Uterus (tissue), 4 donors: ENCODE measurements around the gene PNO1. TPM values are rescaled to one million over a fixed set of nuclear protein-coding genes. Genes with fewer than 3 reads are reported as not detected.

ENCODE experiments used
- DNase-seq, 2 donors: peaks; one replicate each; pipeline ENCODE4 v3.0.0-alpha.2; 2019 to 2020
- H3K27ac ChIP-seq, 2 donors: fragments of 200-600 bp; sonication (generic); 1 replicate in 1 of 2; 2 replicates in 1 of 2; pipeline ENCODE4 v1.5.1; 2016 to 2018
- H3K27me3 ChIP-seq, 2 donors: fragments of 200-600 bp; sonication (generic); one replicate each; pipeline ENCODE4 v1.5.1; 2018 to 2019; ENCODE audit warnings: control low read depth in 1 of 2
- H3K36me3 ChIP-seq, 2 donors: fragments of 200-600 bp; sonication (generic); one replicate each; pipeline ENCODE4 v1.5.1; 2019; ENCODE audit warnings: control low read depth in 1 of 2
- H3K4me1 ChIP-seq, 2 donors: fragments of 200-600 bp; sonication (generic); one replicate each; pipeline ENCODE4 v1.5.1; 2018 to 2019; ENCODE audit warnings: control low read depth in 1 of 2
- H3K4me3 ChIP-seq, 2 donors: fragments of 200-600 bp; sonication (generic); 1 replicate in 1 of 2; 2 replicates in 1 of 2; pipeline ENCODE4 v1.5.1; 2018 to 2019; ENCODE audit warnings: mild to moderate bottlenecking in 1 of 2
- H3K9me3 ChIP-seq, 2 donors: fragments of 200-600 bp; sonication (generic); one replicate each; pipeline ENCODE4 v1.5.1; 2019; ENCODE audit warnings: control low read depth in 1 of 2
- POLR2A ChIP-seq, 2 donors: fragments of 450-650 bp; IDR thresholded peaks; one replicate each; pipeline ENCODE4 v1.6.1; 2016; ENCODE audit warnings: antibody characterized with exemption in 2 of 2, mild to moderate bottlenecking in 1 of 2, moderate library complexity in 1 of 2
- intact Hi-C: fragments of 100-400 bp; cut with DNase I; formaldehyde crosslinking; loops from one replicate; pipeline ENCODE4 v1.15.1; 2023; ENCODE audit warnings: low total_unique reads
- total RNA-seq, 4 donors: library from RNA; depleted of rRNA in 3 of 4; stranded (reverse); fragments of >200 nt in 3 of 4; gene quantifications; one replicate each; pipeline versions ENCODE4 v1.1.0 to v1.2.4, GENCODE V29; 2014 to 2023
- TF ChIP-seq, protein P1 (sequence below), 4 experiments: fragments of 200-600 bp in 2 of 4; fragments of 450-650 bp in 2 of 4; sonication (generic) in 2 of 4; IDR thresholded peaks; one replicate each; pipeline ENCODE4 v1.5.1; 2016 to 2019; ENCODE audit warnings: antibody characterized with exemption in 4 of 4, mild to moderate bottlenecking in 2 of 4, moderate library complexity in 1 of 4
- donor health status: DM: yes; HTN: yes; CAD: no.

The PNO1 gene
- total RNA-seq, 4 donors from 2014 or later, result 7.6 to 15.8 (median 12.2) TPM

DNA sequence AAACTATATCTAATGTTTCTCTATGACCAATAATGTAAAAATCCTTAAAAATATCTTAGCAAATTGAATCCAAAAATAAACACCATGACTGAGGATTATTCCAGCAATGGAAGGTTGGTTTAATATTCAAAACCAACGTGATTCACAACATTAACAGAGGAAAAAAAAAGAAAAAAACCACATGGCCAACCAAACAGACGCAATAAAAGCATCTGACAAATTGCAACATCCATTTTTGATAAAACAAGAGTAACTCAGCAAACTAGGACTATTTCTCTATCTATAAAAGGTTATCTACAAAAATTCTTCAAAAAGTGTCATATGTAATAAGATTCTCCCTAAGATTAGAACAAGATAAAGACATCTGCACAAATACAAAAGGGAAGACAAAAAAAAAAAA is 65.7 kb downstream of the PNO1 start:
- intact Hi-C loops, result no loop called here
- H3K27me3 ChIP-seq, result no peaks in the 10 kb centered on the region
- TF ChIP-seq, protein P1, sequence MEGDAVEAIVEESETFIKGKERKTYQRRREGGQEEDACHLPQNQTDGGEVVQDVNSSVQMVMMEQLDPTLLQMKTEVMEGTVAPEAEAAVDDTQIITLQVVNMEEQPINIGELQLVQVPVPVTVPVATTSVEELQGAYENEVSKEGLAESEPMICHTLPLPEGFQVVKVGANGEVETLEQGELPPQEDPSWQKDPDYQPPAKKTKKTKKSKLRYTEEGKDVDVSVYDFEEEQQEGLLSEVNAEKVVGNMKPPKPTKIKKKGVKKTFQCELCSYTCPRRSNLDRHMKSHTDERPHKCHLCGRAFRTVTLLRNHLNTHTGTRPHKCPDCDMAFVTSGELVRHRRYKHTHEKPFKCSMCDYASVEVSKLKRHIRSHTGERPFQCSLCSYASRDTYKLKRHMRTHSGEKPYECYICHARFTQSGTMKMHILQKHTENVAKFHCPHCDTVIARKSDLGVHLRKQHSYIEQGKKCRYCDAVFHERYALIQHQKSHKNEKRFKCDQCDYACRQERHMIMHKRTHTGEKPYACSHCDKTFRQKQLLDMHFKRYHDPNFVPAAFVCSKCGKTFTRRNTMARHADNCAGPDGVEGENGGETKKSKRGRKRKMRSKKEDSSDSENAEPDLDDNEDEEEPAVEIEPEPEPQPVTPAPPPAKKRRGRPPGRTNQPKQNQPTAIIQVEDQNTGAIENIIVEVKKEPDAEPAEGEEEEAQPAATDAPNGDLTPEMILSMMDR (IDR thresholded peaks at IDR 0.05), result no peak
- TF ChIP-seq POLR2A (IDR thresholded peaks at IDR 0.05), result no peak
- no peak overlapping the region for H3K27ac ChIP-seq
- H3K4me3 ChIP-seq, result no peak overlapping the region
- no peak for DNase-seq
- H3K9me3 ChIP-seq, result no peaks in the 10 kb centered on the region
- H3K36me3 ChIP-seq, result no peaks in the 10 kb centered on the region
- no peaks in the 10 kb centered on the region for H3K4me1 ChIP-seq

DNA sequence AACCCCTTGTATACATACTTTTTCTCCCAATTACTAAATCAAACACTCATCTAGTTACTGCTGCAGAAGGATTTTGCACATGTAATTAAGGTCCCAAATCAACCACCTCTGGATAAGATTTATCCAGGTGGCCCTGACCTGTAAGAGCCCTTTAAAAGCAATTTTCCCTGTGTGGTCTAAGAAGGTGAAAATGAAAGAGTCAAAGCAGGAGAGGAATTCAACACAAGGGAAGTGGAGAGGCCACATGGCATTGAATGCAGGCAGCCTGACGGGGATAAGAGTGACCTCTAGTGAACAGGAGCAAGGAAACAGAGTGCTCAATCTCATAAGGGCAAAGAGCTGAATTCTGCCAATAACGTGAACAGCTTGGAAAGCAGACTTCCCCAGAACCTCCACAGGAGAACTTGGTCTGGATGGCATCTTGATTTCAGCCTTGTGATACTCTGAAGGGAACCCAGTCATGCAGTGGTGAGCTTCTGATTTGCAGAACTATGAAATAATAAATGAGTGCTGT is 67.5 kb downstream of the PNO1 start:
- Histone ChIP-seq H3K4me1 (no peaks in the 10 kb centered on the region), H3K4me3 (no peak overlapping the region), H3K36me3 (no peaks in the 10 kb centered on the region), H3K27ac (peak overlapping the region in 1 of 2 donors; percentile 16), H3K27me3 (no peaks in the 10 kb centered on the region), H3K9me3 (no peaks in the 10 kb centered on the region)
- intact Hi-C loops, result no loop called here
- TF ChIP-seq POLR2A (IDR thresholded peaks at IDR 0.05), result no peak
- TF ChIP-seq, protein P1 (IDR thresholded peaks at IDR 0.05), result no peak
- DNase-seq, result no peak

Other genes with a start within 250 kb of the PNO1 start
- gene C1D, start 94.9 kb upstream of the PNO1 start, total RNA-seq, result 10 to 100 TPM; 15.8 to 87.1 (median 53.8) TPM
- gene PPP3R1, start 94.6 kb downstream of the PNO1 start, total RNA-seq, result 10 to 100 TPM in 3 of 4 donors, 1 to 10 TPM in 1; 9.7 to 67.9 (median 56.0) TPM
- 10 to 100 TPM; 30.2 to 58.1 (median 40.6) TPM for gene CNRIP1, start 162.1 kb downstream of the PNO1 start, total RNA-seq
- 1 to 10 TPM in 3 of 4 donors, under 1 TPM in 1; under 0.01 to 7.5 (median 3.4) TPM for gene PLEK, start 207.4 kb downstream of the PNO1 start, total RNA-seq